HG02840 (cell line): ENCODE measurements around the gene CLCNKA.
"Not testable (repeated sequence)": the region's sequence is repeated elsewhere in the genome, so short reads cannot be mapped to it uniquely, and the experiment has no call there.

Source experiments
- ATAC-seq: cut with Tn5 transposase; IDR thresholded peaks from one replicate; pipeline ENCODE4 v1.9.1; 2021; ENCODE audit warnings: mild to moderate bottlenecking, moderate library complexity, moderate number of reproducible peaks; ENCODE audit not compliant: unreplicated experiment, low FRiP score

Gene CLCNKA

DNA sequence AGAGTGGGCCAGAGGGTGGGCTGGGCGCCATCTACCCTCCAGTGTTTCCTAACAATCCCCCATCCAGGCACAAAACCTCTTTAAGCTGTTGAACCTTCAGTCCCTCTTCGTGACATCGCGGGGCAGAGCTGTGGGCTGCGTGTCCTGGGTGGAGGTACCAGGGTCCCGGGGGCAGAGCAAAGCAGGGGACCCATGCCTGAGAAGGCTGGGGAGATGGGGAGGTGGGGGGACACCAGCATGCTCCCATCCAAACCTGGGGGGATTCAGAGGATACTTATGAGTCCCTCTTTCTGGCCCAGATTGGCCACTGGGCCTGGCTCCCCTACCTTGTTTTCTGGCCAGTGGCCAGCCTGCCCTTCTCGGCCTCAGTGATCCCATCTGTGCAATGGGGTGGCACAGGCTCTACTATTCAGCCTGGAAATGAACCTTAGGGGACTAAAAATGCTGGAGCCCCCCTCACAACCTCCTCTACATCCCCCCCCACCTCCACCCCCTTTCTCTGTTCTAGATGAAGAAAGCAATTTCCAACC, 11.3 kb downstream of the CLCNKA start:
- not testable (repeated sequence) for ATAC-seq

DNA sequence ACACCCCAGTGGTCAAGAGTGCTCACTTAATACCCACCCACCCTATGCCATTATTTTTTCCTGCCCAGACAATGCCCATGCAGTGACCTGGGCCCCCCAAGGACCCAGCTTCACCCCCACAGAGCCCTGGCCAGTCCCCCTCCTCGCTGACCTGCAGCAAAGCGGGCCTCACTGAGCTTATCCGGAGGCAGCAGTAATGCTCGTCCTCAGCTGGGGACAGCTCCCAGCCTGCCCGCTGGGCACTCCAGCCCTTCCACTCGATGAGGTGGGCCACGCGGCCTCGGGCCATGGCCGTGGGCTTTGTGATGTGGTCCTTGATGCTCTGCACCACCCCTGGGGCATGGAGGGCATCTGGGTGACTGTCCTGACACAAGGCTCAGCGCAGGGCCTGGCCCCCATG, 14.6 kb downstream of the CLCNKA start:
- ATAC-seq: not testable (repeated sequence)

DNA sequence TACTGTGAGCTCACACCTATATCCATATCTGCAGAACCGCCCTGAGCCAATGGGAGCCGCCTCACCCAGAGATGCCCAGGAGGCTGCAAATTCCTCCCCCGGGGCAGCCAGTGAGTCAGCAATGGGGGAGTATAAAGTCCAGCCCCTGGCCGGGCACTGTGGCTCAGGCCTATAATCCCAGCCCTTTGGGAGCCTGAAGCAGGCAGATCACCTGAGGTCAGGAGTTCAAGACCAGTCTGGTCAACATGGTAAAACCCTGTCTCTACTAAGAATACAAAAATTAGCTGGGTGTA, 16.7 kb downstream of the CLCNKA start:
- no peak for ATAC-seq

DNA sequence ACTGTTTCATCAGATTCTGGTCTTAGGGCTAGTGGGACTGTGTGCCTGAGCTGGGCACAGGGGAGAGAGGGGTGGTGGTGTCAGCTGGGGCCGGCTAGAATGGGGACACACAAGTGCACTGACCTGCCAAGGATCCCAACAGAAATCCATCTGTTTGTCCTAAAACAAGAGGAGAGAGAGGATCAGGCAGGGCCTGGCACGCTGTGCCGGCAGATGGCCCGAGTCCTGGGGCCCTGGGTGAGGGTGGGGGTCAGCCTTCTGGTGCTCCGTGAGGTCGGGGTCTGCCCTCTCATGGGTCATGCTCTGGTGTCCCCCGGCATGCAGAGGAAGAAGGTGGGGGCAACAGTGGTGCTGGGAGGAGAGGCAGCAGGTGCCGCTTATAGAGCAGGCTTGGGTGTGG, 18.0 kb downstream of the CLCNKA start:
- not testable (repeated sequence) for ATAC-seq

DNA sequence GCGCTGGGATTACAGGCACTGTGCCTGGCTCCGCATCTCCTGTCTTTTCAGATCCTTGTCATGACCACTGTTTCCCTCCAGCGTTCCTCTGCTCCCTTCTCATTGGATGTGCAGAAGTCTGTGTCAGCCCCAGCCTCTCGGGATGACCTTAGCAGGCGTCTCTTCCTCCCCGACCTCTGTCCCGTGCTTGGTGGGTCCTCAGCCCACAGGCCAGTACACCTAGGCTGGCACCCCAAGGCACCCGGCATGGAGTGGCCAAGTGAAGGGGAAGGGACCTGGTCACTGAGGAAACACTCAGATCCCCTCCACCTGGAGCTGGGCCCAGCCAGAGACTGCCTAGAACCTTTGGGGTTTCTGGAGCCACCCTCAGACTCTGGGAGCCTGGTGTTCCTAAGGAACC, 19.4 kb downstream of the CLCNKA start:
- ATAC-seq: no peak

DNA sequence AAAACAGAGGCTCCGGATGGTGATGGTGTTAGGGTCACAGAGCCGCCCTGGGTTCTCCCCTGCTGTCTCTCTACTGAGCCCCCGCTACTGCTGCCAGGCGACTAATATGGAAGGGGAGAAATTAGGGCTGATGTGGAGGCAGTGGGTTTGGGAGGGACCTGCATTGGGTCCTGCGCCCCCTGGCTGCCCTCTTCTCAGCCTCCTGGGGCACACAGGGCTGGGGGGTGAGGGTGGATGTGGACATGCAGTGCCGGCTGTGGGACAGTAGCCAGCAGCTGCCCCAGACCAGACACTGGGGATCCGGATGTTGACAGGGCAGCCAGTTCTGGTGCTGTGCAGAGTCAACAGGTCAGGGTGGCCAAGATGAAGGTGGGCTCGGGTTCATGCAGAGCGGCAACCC, 20.3 kb downstream of the CLCNKA start:
- no peak for ATAC-seq

DNA sequence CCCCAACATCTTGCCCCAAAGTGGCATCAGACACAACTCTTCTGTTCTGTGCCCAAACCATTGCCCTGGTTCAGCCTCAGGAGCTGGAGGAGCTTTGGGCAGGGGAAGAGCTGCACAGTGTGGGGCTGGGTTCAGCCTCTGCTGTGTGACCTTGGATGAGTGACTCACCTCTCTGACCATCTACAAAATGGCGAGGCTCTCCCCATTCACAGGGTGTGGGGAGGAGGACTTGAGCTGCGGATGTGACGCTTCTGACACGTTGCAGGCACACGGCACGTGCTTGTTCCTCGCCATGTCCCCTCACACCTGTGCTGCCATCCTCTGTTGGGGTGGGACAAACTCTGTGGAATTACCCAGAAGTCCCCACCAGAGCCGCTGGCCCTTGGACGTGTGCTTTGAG, 20.8 kb downstream of the CLCNKA start:
- not testable (repeated sequence) for ATAC-seq

DNA sequence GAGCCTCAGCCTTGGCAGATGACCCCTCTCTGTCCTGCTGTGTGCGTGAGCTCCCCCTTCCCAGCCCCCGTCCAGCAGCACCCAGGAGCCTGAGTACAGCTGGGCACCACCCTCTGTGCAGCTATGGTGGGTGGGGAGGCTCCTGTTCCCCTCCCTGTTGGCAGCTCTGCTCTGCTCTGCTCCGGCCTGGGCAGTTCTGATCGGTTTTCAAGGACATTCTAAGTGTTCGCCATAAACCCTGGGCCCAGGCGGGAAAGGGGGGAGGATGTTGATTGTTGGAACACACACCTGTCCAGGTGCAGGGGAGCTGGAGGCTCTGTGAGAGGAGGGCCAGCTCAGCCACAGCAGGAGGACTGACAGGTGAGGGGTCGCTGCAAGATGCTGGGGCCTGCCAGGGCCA, 21.7 kb downstream of the CLCNKA start, which contains the start of gene CLCNKB:
CLCNKB (plus strand) TSS at position 262 of the 400 bp plus-strand sequence. CDS start 711 bp downstream, outside the sequence.
- no peak for ATAC-seq

DNA sequence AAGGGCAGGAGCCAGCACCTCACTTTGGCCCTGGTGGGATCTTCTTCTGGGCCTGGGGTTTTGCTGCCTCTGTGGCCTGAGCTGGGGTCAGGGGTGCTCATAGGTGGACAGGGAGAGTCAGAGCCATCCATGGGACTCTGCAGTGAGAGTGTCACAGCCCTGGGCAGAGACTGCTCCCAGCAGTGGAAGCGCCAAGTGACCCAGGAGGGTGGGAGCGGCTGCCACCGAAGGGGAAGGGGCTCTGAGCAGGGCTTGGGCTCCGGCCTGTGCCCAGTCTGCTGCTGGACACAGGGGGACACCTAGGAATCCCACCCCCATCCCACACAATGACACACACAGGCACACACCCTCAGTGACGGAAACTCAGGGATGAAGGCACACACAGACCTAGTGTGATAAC, 22.1 kb downstream of the CLCNKA start:
- ATAC-seq: no peak

DNA sequence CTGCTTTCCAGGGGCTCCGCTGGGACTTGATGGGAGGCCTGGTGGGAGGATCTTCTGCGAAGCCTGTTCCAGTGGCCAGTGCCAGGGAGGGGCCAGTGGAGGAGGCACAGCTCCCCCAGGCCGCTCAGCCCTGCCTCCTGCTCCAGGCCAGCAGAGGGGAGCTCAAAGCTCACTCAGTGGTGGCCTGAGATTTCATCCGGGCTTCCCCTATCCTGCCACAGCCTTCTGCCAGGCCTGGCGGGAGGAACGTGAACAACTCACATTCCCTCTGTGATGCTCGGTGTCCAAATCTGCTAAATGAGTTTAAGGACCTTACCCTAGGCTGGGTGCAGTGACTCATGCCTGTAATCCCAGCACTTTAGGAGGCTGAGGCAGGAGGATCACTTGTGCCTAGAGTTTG, 25.0 kb downstream of the CLCNKA start:
- ATAC-seq: no peak

DNA sequence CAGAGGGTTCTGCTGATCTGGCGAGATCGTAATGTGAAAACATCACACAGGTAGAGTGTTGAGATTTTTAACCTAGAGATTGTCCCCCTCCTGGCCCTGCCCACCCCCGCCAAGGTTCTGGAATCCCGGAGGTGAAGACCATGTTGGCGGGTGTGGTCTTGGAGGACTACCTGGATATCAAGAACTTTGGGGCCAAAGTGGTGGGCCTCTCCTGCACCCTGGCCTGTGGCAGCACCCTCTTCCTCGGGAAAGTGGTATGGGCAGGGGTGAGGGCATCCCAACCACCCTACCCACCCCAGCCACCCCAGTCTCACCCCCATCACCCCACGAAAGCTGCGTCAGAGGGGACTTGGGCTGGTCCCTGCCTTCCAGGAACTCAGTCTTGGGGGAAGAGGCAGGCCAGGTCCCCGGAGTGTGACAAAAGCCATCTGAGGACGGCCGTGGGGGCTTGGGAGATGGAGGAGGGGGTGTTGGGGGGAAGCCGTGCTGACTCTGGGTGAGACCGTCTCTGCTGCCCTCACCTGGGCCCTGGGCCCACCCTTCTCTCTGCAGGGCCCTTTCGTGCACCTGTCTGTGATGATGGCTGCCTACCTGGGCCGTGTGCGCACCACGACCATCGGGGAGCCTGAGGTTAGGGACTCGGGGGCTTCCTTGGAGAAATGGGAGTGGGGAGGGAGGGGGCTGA, 26.1 kb downstream of the CLCNKA start:
- no peak for ATAC-seq

DNA sequence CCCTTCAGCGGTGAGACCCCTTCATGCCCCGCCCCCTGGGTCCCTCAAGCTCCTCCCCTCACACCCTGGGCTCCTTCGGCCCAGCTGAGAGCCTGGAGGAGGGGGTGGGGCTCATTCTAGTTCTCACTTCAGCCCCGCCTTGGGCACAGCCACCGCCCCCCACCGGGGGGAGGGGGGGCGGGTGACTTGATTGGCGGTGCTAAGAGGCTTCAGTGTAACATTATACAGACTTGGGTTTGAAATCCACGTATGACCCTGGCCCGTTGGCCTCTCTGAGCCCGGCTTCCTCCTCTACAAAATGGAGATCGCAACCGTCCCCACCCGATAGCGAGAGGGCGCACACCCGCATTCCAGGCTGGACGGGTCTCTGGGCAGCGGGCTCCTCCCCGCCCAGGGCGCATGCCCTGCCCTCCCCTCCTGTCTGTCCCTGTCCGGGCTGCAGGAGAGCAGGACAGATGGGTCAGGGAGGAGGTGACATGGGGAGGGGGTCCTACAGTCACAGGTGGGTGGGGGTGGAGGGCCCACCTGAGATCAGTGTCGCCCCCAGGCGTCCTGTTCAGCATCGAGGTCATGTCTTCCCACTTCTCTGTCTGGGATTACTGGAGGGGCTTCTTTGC, 26.8 kb downstream of the CLCNKA start:
- ATAC-seq: no peak

DNA sequence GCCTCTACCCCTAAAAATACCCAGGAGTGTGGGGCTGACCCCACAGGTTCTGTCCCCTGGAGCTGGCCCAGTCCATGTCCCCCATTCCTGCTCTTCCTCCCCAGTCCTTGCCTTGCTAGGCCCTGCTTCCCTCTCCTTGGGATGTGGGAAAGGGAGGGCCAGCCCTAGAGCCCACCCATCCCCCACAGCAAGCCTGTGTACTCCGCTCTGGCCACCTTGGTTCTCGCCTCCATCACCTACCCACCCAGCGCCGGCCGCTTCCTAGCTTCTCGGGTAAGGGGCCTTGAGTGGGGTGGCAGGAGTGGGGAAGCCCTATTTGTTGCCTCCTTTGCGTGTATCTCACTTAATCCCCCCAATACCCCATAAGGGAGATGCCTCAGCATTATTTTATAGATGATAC, 28.5 kb downstream of the CLCNKA start:
- no peak for ATAC-seq

DNA sequence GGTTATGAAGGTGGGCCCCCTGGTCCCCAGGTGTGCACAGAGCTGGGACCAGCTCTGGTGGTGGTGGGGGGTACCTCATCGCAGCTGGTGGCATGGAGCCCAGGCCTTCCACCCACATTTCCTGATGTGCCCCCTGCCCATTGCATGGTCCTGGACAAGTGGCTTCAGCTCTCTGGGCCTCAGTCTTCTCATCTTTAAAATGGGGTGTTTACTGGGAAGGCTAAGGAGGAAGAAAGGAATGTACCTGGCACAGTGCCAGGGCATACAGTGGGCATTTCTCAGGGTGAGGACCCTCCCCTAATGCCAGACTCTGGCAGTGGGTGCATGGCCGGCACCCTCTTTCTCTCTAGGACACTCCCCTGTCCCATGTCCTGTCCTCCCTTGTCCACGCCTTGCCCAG, 29.2 kb downstream of the CLCNKA start:
- ATAC-seq: no peak

DNA sequence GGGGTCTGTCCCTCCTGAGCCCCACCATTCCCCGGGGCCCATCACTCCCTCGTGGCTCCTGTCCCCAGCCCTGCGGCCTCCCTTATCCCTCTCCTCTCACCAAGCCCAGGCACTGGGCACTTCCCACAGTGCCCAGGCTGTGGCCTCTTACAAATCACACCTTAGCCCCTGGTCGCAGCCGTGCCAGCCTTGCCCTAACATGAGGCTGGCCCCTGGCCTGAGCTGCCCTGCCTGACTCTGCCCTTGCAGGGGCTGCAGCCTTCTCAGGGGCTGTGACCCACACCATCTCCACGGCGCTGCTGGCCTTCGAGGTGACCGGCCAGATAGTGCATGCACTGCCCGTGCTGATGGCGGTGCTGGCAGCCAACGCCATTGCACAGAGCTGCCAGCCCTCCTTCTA, 30.1 kb downstream of the CLCNKA start:
- not testable (repeated sequence) for ATAC-seq

DNA sequence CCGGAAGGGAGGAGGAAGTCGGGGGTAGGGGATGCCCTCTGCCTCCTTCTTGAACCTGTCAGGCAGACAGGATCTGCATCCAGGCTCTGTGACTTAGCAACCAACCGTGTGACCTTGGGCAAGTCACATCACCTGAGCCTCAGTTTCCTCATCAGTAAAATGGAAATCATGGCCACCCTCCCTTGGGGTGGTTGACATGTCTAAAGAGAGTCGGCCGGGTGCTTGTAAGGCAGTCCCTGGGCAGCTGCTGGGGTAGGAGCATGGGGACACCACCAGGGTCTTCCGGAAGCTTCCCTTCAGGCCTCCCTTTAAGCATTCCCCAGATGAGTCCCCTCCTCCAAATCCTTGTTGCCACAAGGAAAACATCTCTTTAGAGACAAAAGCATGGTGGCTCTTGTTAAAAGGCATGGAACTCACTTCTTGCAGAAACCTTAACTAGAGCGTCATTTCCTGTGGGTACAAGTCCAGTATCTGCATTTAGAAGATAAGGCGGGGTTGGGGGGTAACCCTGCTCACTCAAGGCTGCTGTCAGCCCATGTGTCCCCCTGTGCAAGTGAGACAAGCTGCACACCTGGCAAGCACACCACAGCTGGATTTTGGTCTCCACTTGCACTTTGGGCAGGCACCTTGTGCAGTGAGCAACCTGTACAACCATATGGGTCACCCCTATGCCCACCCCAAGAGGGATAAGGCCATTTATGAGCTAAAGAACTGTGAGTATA, 32.1 kb downstream of the CLCNKA start:
- no peak for ATAC-seq

DNA sequence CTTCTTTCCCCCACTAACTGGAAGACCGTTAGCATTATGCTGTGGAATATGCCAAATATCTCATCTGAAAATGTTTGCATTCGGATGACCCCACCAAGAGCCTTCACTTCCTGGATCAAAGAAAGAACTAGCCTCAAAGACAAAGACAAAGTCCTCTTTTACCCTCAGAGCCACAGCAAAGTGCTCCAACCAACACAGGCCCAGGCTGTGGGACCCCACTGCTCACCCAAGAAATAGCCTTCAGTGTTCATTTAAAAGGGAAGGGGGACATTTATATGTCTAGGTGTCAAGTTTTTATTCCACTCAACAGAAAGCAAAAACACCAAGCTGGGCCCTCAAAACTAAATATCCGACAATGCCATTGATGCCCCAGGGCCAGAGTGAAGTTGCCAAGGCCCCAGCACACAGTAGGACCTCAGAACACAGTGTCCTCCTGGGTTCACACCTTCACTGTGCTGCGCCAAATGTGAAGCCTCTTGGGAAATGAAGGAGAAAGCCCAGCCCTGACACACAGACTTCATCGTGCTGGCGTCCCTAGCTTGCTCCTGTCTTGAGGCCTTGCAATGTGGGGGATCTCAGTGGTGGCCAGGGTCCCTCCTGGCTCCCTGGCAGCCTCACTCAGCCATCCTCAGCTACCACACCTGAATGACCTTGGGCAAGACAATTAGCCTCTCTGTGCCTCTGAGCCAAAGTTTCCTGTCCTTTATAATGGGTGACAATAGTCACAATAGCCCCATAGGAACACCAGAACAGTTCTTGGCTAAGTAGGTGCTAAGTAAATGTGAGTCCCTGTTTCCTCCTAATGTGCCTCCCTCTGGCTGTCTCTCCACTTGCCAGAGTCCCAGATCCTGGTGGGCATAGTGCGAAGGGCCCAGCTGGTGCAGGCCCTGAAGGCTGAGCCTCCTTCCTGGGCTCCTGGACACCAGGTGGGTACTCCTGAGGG, 33.0 kb downstream of the CLCNKA start:
- ATAC-seq: no peak

DNA sequence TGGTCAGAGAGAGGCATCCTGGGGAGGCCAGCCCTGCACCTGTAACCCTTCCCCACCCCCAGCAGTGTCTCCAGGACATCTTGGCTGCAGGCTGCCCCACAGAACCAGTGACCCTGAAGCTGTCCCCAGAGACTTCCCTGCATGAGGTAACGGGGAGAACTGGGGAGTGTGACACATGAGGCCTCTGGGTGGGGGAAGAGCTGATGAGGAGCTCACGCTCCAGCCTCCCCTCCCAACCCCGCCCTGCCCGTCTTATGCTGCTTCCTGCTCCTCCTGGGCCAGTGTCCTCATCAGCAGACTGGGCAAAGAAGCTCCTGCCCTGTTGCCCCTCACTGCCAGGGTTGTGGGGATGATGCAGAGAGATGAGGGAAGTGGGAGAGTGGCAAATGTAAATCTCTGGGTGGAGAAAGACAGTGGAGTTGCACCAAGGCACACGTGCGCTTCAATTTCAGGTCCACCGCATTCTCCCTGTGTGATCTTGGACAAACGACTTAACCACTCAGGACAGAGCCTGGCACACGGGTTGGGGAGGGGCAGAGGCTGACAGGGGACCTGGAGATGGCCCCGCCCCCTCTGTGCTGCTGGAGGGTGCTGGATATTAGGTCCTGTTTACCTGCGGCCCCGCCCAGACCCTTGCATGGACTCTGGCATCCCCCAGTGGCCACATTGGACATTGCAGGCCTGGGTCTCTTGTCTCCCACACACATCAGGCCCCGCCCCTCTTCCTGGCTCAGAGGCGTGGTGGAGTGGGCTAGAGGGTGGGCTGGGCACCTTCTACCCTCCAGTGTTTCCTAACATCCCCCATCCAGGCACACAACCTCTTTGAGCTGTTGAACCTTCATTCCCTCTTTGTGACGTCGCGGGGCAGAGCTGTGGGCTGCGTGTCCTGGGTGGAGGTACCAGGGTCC, 34.0 kb downstream of the CLCNKA start:
- no peak for ATAC-seq

DNA sequence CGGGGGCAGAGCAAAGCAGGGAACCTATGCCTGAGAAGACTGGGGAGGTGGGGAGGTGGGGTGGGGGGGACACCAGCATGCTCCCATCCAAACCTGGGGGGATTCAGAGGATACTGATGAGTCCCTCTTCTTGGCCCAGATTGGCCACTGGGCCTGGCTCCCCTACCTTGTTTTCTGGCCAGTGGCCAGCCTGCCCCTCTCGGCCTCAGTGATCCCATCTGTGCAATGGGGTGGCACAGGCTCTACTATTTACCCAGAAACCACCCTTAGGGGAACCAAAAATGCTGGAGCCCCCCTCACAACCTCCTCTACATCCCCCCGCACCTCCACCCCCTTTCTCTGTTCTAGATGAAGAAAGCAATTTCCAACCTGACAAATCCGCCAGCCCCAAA, 34.7 kb downstream of the CLCNKA start:
- ATAC-seq: not testable (repeated sequence)
